ENCODE data around the gene SPATS2L. TPM values are rescaled to one million over a fixed set of nuclear protein-coding genes. Genes with fewer than 3 reads are reported as not detected.
A peak's percentile ranks its signal among the peaks of the same experiment; 100 is the strongest.

SPATS2L gene
- total and polyA plus RNA-seq, 2 of the 13 experiments (the other 11 are each of a cell fraction or from before 2014, with no cell fraction given) = 154 to 212 TPM

GRCh38 chr2:200367155-200367554, 60.7 kb downstream of the SPATS2L start (continued):
- TF ChIP-seq ARID4A (CRISPR knock-in tag; IDR thresholded peaks at IDR 0.05; ENCODE audit: borderline replicate concordance) (peak; percentile 57; the same call in 1 of the 2 replicates), CHCHD3 (CRISPR knock-in tag; IDR thresholded peaks at IDR 0.05) (no peak), ZNF407 (CRISPR knock-in tag; IDR thresholded peaks at IDR 0.05; ENCODE audit: not compliant biosample characterization) (no peak), HNRNPUL1 (IDR thresholded peaks at IDR 0.05; ENCODE audit: low read depth, low read length) (no peak), SYNCRIP (IDR thresholded peaks at IDR 0.05; ENCODE audit: insufficient read depth, low read depth, low read length) (no peak), CSRNP1 (CRISPR knock-in tag; IDR thresholded peaks at IDR 0.05) (no peak), GFI1 (CRISPR knock-in tag; IDR thresholded peaks at IDR 0.05; ENCODE audit: borderline replicate concordance) (peak; percentile 91), ZNF160 (CRISPR knock-in tag; IDR thresholded peaks at IDR 0.05) (no peak), ZNF580 (CRISPR knock-in tag; IDR thresholded peaks at IDR 0.05; ENCODE audit: borderline replicate concordance, low read depth) (0 out of 2 replicates have a peak, but pooled peaks have one; percentile 60), ZNF235 (CRISPR knock-in tag; IDR thresholded peaks at IDR 0.05; ENCODE audit: borderline replicate concordance) (no peak), CERS6 (CRISPR knock-in tag; IDR thresholded peaks at IDR 0.05) (no peak), ZNF747 (CRISPR knock-in tag; IDR thresholded peaks at IDR 0.05; ENCODE audit: borderline replicate concordance) (no peak), ZNF225 (CRISPR knock-in tag; IDR thresholded peaks at IDR 0.05) (no peak)
